Tibial nerve (tissue), 4 donors: ENCODE measurements around the gene GPR31. TPM values are rescaled to one million over a fixed set of nuclear protein-coding genes. Genes with fewer than 3 reads are reported as not detected.

Experiments used
- DNase-seq, 2 donors: peaks; one replicate each; pipeline ENCODE4 v3.0.0-alpha.2; 2019; ENCODE audit warnings: low spot score in 2 of 2
- H3K27ac ChIP-seq, 4 donors: fragments of 200-600 bp; sonication (generic) in 3 of 4; one replicate each; pipeline ENCODE4 v1.5.1; 2017 to 2019; ENCODE audit warnings: mild to moderate bottlenecking in 1 of 4
- H3K27me3 ChIP-seq, 2 donors: fragments of 200-600 bp; sonication (generic) in 1 of 2; one replicate each; pipeline versions ENCODE4 v1.5.1 to v1.6.0; 2017 to 2019
- H3K36me3 ChIP-seq, 3 donors: fragments of 200-600 bp; sonication (generic); one replicate each; pipeline ENCODE4 v1.5.1; 2018 to 2019
- H3K4me1 ChIP-seq, 4 donors: fragments of 200-600 bp; sonication (generic) in 3 of 4; one replicate each; pipeline ENCODE4 v1.5.1; 2017 to 2019
- H3K4me3 ChIP-seq, 4 donors: fragments of 200-600 bp; sonication (generic) in 3 of 4; one replicate each; pipeline ENCODE4 v1.5.1; 2017 to 2019; ENCODE audit warnings: mild to moderate bottlenecking in 1 of 4, moderate library complexity in 1 of 4
- H3K9me3 ChIP-seq, 4 donors: fragments of 200-600 bp; sonication (generic) in 3 of 4; one replicate each; pipeline ENCODE4 v1.5.1; 2017 to 2019
- CTCF ChIP-seq, 5 experiments: fragments of 200-600 bp in 3 of 5; fragments of 450-650 bp in 2 of 5; sonication (generic) in 3 of 5; IDR thresholded peaks; one replicate each; pipeline ENCODE4 v1.5.1; 2016 to 2019; ENCODE audit warnings: antibody characterized with exemption in 5 of 5, mild to moderate bottlenecking in 3 of 5, moderate library complexity in 2 of 5
- EP300 ChIP-seq, 2 donors: sonication (generic); formaldehyde crosslinking; IDR thresholded peaks; one replicate each; pipeline ENCODE4 v1.6.1; 2017; ENCODE audit warnings: antibody characterized with exemption in 2 of 2, mild to moderate bottlenecking in 1 of 2
- POLR2A ChIP-seq, 2 donors: fragments of 450-650 bp; IDR thresholded peaks; one replicate each; pipeline ENCODE4 v1.6.1; 2017; ENCODE audit warnings: antibody characterized with exemption in 2 of 2, mild to moderate bottlenecking in 2 of 2, moderate library complexity in 2 of 2
- WGBS, 2 donors: methylation state at CpG; one replicate each; pipeline ENCODE4 v1.1.5; 2018; 5-methylcytosine and 5-hydroxymethylcytosine counted together
- total RNA-seq, 4 donors: library from RNA; depleted of rRNA; stranded (reverse); fragments of >200 nt; gene quantifications; one replicate each; pipeline ENCODE4 v1.1.0, GENCODE V29; 2016

Gene GPR31
- total RNA-seq, 4 donors from 2014 or later, result not detected

- WGBS, 2 donors, result 73 to 82% methylated on average over 2 of the region's 2 CpGs
- no peaks in the 10 kb centered on the region for H3K27me3 ChIP-seq
- no peaks in the 10 kb centered on the region for H3K36me3 ChIP-seq
- DNase-seq, result no peak
- H3K4me1 ChIP-seq, result no peaks in the 10 kb centered on the region
- no peak for TF ChIP-seq EP300 (IDR thresholded peaks at IDR 0.05)
- no peak overlapping the region for H3K27ac ChIP-seq
- H3K4me3 ChIP-seq, result no peak overlapping the region
- no peaks in the 10 kb centered on the region for H3K9me3 ChIP-seq
Measured at GRCh38 chr6:167165858-167166471, 8.2 kb upstream of the GPR31 start.

DNA sequence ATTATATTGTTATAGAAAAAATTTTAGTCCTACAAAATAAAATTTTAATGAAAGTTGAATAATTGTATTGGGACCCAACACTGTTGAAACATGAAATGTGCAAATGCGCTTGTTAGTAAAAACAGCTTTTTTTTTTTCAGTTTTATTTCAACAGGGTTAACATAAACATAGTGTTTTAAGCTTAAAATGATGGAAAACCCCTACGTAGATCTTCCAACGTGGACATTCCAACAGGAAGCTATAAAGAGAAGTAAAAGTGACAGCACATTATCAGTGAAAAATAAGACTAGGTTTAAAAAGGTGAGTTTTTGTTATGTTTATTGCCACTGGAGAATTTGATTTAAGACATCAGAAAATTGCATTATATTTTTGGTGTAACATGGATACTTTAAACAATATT is 6.5 kb upstream of the GPR31 start:
- DNase-seq, result no peak
- Histone ChIP-seq H3K4me3 (no peak overlapping the region), H3K27ac (no peak overlapping the region), H3K36me3 (no peaks in the 10 kb centered on the region), H3K9me3 (no peaks in the 10 kb centered on the region), H3K27me3 (no peaks in the 10 kb centered on the region), H3K4me1 (no peaks in the 10 kb centered on the region)
- WGBS, 2 donors, result 62 to 66% methylated on average over 3 of the region's 3 CpGs
- TF ChIP-seq POLR2A (IDR thresholded peaks at IDR 0.05) (no peak), CTCF (IDR thresholded peaks at IDR 0.05) (no peak)

DNA sequence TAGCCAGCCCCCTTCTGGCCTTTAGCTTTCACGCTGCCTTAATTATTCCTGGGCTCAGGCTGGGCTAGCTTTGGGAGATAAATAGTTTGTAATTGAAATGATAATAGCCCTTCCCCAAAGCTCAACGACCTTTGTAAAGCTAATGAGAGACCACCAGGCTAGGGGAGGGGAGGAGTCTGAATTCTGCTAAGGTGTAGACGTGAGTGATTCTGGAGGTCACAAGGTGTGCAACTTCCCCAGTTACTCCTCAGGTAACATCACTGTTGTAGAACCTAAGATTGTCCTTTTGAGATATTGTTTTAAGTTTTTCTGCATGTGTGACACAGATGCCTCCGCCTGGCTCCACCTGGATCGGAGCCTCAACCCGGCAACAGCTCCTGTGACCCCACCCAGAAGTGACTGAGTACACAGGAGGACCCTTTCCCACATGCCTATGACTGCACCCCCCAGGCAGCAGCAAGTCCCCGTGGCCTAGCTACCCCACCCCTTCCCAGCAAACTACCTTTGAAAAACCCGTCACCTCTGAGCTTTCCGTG is 5.8 kb upstream of the GPR31 start:
- H3K36me3 ChIP-seq, result no peaks in the 10 kb centered on the region
- no peak overlapping the region for H3K4me3 ChIP-seq
- no peaks in the 10 kb centered on the region for H3K27me3 ChIP-seq
- TF ChIP-seq CTCF (IDR thresholded peaks at IDR 0.05) (no peak), POLR2A (IDR thresholded peaks at IDR 0.05) (no peak), EP300 (IDR thresholded peaks at IDR 0.05) (no peak)
- no peaks in the 10 kb centered on the region for H3K4me1 ChIP-seq
- WGBS, 2 donors, result 67 to 69% methylated on average over 9 of the region's 9 CpGs
- DNase-seq, result no peak
- no peak overlapping the region for H3K27ac ChIP-seq
- H3K9me3 ChIP-seq, result no peaks in the 10 kb centered on the region

- no peak overlapping the region for H3K27ac ChIP-seq
- no peak for TF ChIP-seq EP300 (IDR thresholded peaks at IDR 0.05)
- no peak for TF ChIP-seq CTCF (IDR thresholded peaks at IDR 0.05)
- no peak for TF ChIP-seq POLR2A (IDR thresholded peaks at IDR 0.05)
- 82 to 85% methylated on average over 12 of the region's 12 CpGs for WGBS, 2 donors
- no peaks in the 10 kb centered on the region for H3K4me1 ChIP-seq
- no peaks in the 10 kb centered on the region for H3K9me3 ChIP-seq
- no peak overlapping the region for H3K4me3 ChIP-seq
- no peak for DNase-seq
- H3K27me3 ChIP-seq, result no peaks in the 10 kb centered on the region
- H3K36me3 ChIP-seq, result no peaks in the 10 kb centered on the region
Measured at GRCh38 chr6:167162591-167162990, 4.8 kb upstream of the GPR31 start.

GRCh38 chr6:167161851-167162467 is 4.2 kb upstream of the GPR31 start:
- Histone ChIP-seq H3K9me3 (no peaks in the 10 kb centered on the region), H3K4me3 (no peak overlapping the region), H3K27me3 (no peaks in the 10 kb centered on the region), H3K27ac (no peak overlapping the region), H3K36me3 (no peaks in the 10 kb centered on the region), H3K4me1 (no peaks in the 10 kb centered on the region)
- WGBS, 2 donors, result 98% methylated on average over 5 of the region's 5 CpGs
- TF ChIP-seq POLR2A (IDR thresholded peaks at IDR 0.05) (no peak), EP300 (IDR thresholded peaks at IDR 0.05) (no peak), CTCF (IDR thresholded peaks at IDR 0.05) (no peak)
- DNase-seq, result no peak
